GM12864 (cell line): ENCODE results near the gene DDOST.

ENCODE experiments used
- DNase-seq: peaks from one replicate; pipeline ENCODE4 v3.0.0-alpha.2; 2011; ENCODE audit warnings: low read depth
- H3K4me3 ChIP-seq: 2 replicates; pipeline ENCODE4 v1.5.1; 2011; ENCODE audit warnings: mild to moderate bottlenecking, low read depth, low read length, control low read depth
- CTCF ChIP-seq: IDR thresholded peaks from 2 replicates; pipeline ENCODE4 v1.5.1; 2011; ENCODE audit warnings: low read depth, mild to moderate bottlenecking, moderate library complexity, low read length, control low read depth, inconsistent platforms; ENCODE audit errors: missing control alignments

Gene DDOST

DNA sequence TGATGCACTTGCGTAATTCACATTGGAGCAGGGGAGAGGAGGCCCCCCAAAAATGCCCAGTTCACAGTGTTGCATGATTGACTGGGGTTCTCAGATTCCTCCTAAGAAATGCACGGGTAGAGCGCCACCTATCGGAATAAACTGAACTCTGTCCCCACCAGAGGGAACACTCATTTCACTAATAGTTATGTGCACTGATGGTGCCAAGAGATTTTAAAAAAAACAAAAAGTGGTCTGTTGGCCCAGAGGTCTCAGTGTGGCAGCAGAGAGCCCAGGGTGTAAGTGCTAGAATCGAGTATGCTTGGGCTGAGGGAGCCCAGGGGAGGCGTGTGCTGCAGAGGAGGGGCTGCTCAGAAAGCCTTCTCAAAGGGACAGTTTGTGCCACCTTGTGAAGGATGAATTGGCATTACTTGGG, 21.0 kb downstream of the DDOST start:
- H3K4me3 ChIP-seq = no peak overlapping the region
- no peak for DNase-seq
- TF ChIP-seq CTCF = peak; percentile 82

GRCh38 chr1:20636785-20637347, 24.3 kb downstream of the DDOST start:
- no peak for DNase-seq
- TF ChIP-seq CTCF = no peak
- H3K4me3 ChIP-seq = no peak overlapping the region

- no peak overlapping the region for H3K4me3 ChIP-seq
- TF ChIP-seq CTCF = no peak
- DNase-seq = no peak
Measured at GRCh38 chr1:20634594-20635084, 26.5 kb downstream of the DDOST start.

GRCh38 chr1:20634065-20634593, 27.0 kb downstream of the DDOST start:
- DNase-seq = no peak
- TF ChIP-seq CTCF = no peak
- H3K4me3 ChIP-seq = peak overlapping the region; percentile 84

DNA sequence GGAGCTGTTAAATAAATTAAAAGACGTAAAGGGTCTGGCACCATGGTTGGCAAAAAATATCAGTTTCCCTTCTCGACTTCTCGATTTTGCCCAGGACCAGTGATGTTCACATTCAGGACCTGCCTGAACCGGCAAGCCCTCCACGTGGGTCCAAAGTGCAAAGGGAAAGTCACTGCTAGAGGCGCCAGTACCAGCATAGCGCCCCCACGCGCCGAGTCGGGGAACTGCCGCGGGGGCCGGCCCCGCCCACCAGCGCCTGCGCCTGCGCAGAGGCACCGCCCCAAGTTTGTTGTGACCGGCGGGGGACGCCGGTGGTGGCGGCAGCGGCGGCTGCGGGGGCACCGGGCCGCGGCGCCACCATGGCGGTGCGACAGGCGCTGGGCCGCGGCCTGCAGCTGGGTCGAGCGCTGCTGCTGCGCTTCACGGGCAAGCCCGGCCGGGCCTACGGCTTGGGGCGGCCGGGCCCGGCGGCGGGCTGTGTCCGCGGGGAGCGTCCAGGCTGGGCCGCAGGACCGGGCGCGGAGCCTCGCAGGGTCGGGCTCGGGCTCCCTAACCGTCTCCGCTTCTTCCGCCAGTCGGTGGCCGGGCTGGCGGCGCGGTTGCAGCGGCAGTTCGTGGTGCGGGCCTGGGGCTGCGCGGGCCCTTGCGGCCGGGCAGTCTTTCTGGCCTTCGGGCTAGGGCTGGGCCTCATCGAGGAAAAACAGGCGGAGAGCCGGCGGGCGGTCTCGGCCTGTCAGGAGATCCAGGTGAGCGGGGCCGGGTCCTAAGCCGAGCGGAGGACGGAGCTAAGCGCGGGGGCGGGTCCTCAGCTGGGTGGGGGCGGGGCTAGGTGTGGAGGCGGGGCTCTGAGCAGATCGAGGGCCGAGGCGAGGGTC, 27.7 kb downstream of the DDOST start, which contains the start of gene PINK1:
TSS of gene PINK1 (plus strand) at position 269 of the 875 bp plus-strand sequence. CDS start at position 360, 91 bp downstream.
- TF ChIP-seq CTCF = peak; percentile 98
- DNase-seq = no peak
- H3K4me3 ChIP-seq = peak within 1 kb of the TSS; percentile 84

DNA sequence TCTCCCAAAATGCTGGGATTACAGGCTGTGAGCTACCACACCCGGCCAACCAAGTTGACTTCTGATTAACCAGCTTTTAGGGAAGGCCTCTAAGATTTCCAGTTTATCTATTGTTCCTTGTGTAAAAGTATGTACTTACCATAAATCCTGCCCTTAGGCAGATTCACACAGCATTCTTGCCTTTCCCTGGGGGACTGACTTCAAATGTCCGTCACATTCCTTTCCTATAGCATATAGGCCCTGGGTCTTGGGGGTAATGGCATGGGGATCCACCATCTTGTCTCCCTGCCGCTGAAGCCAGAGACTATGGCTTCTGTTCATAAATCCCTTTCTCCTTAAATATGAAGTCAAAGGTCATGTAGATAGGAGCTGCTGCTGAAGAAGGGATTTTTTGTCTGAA, 28.8 kb downstream of the DDOST start:
- H3K4me3 ChIP-seq = no peak overlapping the region
- TF ChIP-seq CTCF = no peak
- DNase-seq = no peak
